T-helper 17 cell (primary cell): ENCODE results near the gene SCIN. TPM values are rescaled to one million over a fixed set of nuclear protein-coding genes. Genes with fewer than 3 reads are reported as not detected.
"Not testable (repeated sequence)": the region's sequence is repeated elsewhere in the genome, so short reads cannot be mapped to it uniquely, and the experiment has no call there.

ENCODE experiments used
- ATAC-seq: fragments of 150-1000 bp; cut with Tn5 transposase; 2 replicates; pipeline ENCODE4 v1.10.0; 2021; ENCODE audit warnings: mild to moderate bottlenecking, moderate library complexity
- DNase-seq, 3 donors: peaks; one replicate each; pipeline versions ENCODE4 v3.0.0 to v3.0.0-alpha.2; 2020 to 2021
- H3K9me3 ChIP-seq: one replicate; pipeline ENCODE4 v1.7.0; 2013; ENCODE audit warnings: low read length, mild to moderate bottlenecking; ENCODE audit not compliant: control insufficient read depth, poor library complexity, severe bottlenecking
- H3K27ac Mint-ChIP-seq: one replicate; pipeline ENCODE4 v1.8.0; 2022; ENCODE audit warnings: mild to moderate bottlenecking, moderate library complexity, mixed read lengths
- H3K27me3 Mint-ChIP-seq: one replicate; pipeline ENCODE4 v1.8.0; 2022; ENCODE audit warnings: mixed read lengths
- H3K36me3 Mint-ChIP-seq: one replicate; pipeline ENCODE4 v1.8.0; 2022; ENCODE audit warnings: low read depth, mixed read lengths
- H3K4me1 Mint-ChIP-seq: one replicate; pipeline ENCODE4 v1.8.0; 2022; ENCODE audit warnings: mild to moderate bottlenecking, mixed read lengths
- H3K4me3 Mint-ChIP-seq: one replicate; pipeline ENCODE4 v1.8.0; 2022; ENCODE audit warnings: mild to moderate bottlenecking, moderate library complexity, mixed read lengths
- total RNA-seq, 4 donors: library from RNA in 2 of 4; stranded (reverse) in 2 of 4; gene quantifications; one replicate each; pipeline ENCODE4 v1.2.3 and lab custom pipeline; 2022 to 2026

Gene SCIN
- total RNA-seq, 2 donors from 2014 or later, result 0.15 TPM; not detected in 1

DNA sequence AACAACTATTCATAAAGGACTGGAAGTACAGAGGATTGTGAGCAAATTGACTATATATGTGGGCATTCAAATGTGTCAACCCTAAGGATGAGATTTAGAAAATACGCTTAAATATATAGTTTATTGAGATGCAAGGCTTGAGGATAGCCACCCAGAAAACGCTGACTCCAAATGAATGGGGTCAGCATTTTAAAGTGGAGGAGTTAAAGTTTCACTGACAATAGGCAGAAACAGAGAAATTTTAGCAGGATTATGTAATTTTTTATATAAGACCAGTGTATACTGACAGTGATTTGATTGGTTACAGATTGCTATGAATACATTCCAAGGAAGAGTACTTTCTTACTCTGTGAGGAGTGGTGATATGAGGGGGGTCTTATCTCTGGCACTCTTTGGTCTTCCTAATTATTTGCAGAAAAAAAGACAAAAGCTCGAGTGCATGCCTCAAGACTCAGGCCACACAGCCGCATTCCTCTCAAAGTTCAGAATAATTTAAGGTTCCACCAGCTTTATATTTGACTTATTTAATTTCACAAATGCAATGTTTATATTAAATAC lies 78.3 kb downstream of the SCIN start:
- Mint-ChIP-seq H3K27me3 (no peaks in the 10 kb centered on the region), H3K4me3 (no peak overlapping the region), H3K27ac (no peak overlapping the region), H3K36me3 (no peaks in the 10 kb centered on the region), H3K4me1 (no peaks in the 10 kb centered on the region)
- ATAC-seq (no peak), DNase-seq (no peak)
- H3K9me3 ChIP-seq, result no peaks in the 10 kb centered on the region

DNA sequence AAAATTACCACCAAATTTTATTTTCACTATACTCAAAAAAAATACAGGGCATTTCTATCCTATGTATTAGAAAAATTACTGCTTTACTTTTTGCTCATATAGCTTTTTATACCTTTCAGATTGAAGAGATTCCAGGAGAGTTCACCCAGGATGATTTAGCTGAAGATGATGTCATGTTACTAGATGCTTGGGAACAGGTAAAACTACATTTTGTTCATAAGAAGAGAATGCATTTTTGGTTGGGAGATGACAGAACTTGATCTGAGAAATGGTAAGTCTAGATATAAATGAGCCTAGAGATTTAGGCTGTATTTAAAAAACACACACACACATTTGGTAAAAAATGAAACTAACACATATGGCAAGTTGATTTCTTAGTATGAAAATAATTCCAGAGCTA lies 78.8 kb downstream of the SCIN start:
- no peaks in the 10 kb centered on the region for H3K27me3 Mint-ChIP-seq
- H3K27ac Mint-ChIP-seq, result no peak overlapping the region
- no peaks in the 10 kb centered on the region for H3K4me1 Mint-ChIP-seq
- ATAC-seq (no peak), DNase-seq (no peak)
- H3K36me3 Mint-ChIP-seq, result no peaks in the 10 kb centered on the region
- H3K4me3 Mint-ChIP-seq, result no peak overlapping the region
- no peaks in the 10 kb centered on the region for H3K9me3 ChIP-seq

DNA sequence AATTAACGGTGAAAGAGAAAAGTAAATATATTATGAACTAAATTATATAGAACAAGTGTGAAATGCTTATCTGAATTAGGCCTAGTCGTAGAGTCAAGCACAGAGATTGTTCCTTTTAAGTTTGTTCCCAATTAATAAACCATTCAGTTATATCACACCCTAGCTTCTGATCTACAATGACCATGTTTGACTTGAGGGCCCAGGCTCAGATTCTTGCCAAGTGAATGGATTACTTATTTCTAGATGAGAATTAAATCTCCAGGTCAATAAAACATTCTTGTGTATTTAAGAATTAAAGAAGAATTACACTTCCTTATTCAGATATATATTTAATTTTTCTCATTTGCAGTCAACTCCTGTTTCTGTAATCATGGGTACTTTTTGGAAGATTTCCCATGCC lies 79.6 kb downstream of the SCIN start:
- H3K27me3 Mint-ChIP-seq, result no peaks in the 10 kb centered on the region
- no peak for ATAC-seq
- H3K36me3 Mint-ChIP-seq, result no peaks in the 10 kb centered on the region
- no peaks in the 10 kb centered on the region for H3K4me1 Mint-ChIP-seq
- no peak overlapping the region for H3K4me3 Mint-ChIP-seq
- DNase-seq, result no peak
- H3K27ac Mint-ChIP-seq, result no peak overlapping the region
- no peaks in the 10 kb centered on the region for H3K9me3 ChIP-seq

DNA sequence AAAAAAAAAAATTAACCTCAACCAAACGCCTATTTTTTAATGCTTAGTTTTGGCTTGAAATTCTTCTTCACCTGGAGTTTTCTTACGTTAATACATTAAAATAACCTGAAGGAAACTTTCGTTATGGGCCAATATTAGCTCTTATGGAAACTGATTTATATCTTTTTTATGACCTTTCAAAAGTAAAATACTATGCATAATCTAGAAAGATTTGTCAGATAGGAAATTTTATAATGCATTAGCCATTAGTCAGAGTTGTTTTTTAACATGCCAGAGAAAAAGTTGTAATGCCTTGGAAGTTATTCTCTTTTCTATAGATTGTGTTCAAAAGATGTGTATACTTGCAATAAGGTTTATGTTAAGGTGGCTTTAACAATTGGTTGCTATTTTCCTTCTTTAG lies 82.6 kb downstream of the SCIN start:
- DNase-seq, result no peak
- Mint-ChIP-seq H3K27me3 (no peaks in the 10 kb centered on the region), H3K36me3 (no peaks in the 10 kb centered on the region), H3K27ac (no peak overlapping the region), H3K4me3 (no peak overlapping the region), H3K4me1 (no peaks in the 10 kb centered on the region)
- no peaks in the 10 kb centered on the region for H3K9me3 ChIP-seq
- ATAC-seq, result no peak

DNA sequence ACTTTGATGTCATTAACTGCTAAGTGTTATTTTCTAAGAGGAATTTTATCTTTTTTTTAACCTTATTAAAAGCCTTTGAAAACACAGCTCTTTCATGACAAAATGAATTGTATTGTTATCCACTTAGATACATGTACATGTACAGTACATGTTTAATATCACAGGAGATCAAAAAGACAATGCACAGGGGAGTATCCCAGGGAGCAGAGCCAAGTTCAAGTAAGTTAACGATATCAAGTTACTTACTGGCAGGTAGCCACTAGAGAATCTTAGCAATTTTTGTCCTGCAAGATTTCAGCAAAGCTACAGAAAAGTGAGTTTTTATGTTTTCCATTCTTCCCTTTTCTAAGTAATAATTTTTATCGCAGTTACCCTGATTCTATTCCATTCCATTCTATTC lies 83.0 kb downstream of the SCIN start:
- Mint-ChIP-seq H3K27ac (no peak overlapping the region), H3K4me3 (no peak overlapping the region), H3K36me3 (no peaks in the 10 kb centered on the region), H3K4me1 (no peaks in the 10 kb centered on the region), H3K27me3 (no peaks in the 10 kb centered on the region)
- no peak for DNase-seq
- no peak for ATAC-seq
- no peaks in the 10 kb centered on the region for H3K9me3 ChIP-seq

- H3K9me3 ChIP-seq, result no peaks in the 10 kb centered on the region
- H3K4me3 Mint-ChIP-seq, result no peak overlapping the region
- no peaks in the 10 kb centered on the region for H3K4me1 Mint-ChIP-seq
- H3K27me3 Mint-ChIP-seq, result no peaks in the 10 kb centered on the region
- no peak overlapping the region for H3K27ac Mint-ChIP-seq
- no peak for DNase-seq
- no peak for ATAC-seq
- H3K36me3 Mint-ChIP-seq, result no peaks in the 10 kb centered on the region
Measured at GRCh38 chr7:12655161-12655560, 84.6 kb downstream of the SCIN start.

DNA sequence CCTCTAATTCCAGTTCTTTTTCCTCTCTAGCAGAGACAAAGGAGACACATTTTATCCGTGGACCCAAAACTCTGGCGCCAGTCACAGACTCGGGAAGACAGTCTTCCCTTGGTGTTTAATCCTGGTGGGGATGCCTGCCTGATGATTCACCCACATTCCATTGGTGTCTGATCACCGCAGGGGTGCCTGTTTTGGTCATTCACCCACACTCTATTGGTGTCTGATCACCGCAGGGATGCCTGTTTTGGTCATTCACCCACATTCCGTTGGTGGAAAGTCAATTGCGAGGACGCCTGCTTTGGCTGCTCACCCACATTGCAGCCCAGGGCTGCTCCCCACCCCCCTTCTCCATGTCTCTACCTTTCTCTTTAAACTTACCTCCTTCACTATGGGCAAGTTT lies 89.9 kb downstream of the SCIN start:
- not testable (repeated sequence) for H3K9me3 ChIP-seq, H3K27ac Mint-ChIP-seq, ATAC-seq, H3K27me3 Mint-ChIP-seq, H3K4me1 Mint-ChIP-seq, H3K36me3 Mint-ChIP-seq, H3K4me3 Mint-ChIP-seq, DNase-seq

DNA sequence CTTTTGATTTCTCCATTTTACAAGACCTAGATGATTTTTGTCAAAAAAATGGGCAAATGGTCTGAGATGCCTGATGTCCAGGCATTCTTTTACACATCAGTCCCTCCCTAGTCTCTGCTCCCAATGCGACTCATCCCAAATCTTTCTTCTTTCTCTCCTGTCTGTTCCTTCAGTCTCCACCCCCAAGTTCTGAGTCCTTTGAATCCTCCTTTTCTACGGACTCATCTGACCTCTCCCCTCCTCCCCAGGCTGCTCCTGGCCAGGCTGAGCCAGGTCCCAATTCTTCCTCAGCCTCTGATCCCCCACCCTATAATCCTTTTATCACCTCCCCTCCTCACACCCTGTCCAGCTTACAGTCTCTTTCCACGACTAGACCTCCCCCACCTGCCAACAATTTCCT lies 90.5 kb downstream of the SCIN start:
- DNase-seq, H3K27me3 Mint-ChIP-seq, H3K4me3 Mint-ChIP-seq, H3K27ac Mint-ChIP-seq, ATAC-seq, H3K36me3 Mint-ChIP-seq, H3K9me3 ChIP-seq, H3K4me1 Mint-ChIP-seq: not testable (repeated sequence)

DNA sequence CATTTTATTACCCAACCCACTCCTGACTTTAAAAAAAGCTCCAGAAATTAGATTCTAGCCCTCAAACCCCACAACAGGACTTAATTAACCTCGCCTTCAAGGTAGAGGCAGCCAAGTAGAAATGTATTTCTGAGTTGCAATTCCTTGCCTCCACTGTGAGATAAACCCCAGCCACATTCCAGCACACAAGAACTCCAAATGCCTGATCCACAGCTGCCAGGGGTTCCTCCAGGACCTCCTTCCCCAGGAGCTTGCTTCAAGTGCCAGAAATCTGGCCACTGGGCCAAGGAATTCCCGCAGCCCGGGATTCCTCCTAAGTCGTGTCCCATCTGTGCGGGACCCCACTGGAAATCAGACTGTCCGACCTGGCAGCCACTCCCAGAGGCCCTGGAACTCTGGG lies 91.1 kb downstream of the SCIN start:
- no peaks in the 10 kb centered on the region for H3K4me1 Mint-ChIP-seq
- H3K27me3 Mint-ChIP-seq, result no peaks in the 10 kb centered on the region

GRCh38 chr7:12670000-12670729 lies 99.6 kb downstream of the SCIN start:
- Mint-ChIP-seq H3K27ac (no peak overlapping the region), H3K4me1 (peaks cover 12% of the 10 kb centered on the region), H3K36me3 (peaks cover 2% of the 10 kb centered on the region), H3K4me3 (no peak overlapping the region), H3K27me3 (peaks cover 4% of the 10 kb centered on the region)
- DNase-seq (no peak), ATAC-seq (no peak)
- no peaks in the 10 kb centered on the region for H3K9me3 ChIP-seq

More for the DNA sequence above, 91.1 kb downstream of the SCIN start:
- H3K9me3 ChIP-seq, result no peaks in the 10 kb centered on the region
- Mint-ChIP-seq H3K36me3 (no peaks in the 10 kb centered on the region), H3K27ac (no peak overlapping the region), H3K4me3 (no peak overlapping the region)
- DNase-seq (no peak), ATAC-seq (no peak)

- ATAC-seq (no peak), DNase-seq (no peak)
- H3K36me3 Mint-ChIP-seq, result peaks cover 2% of the 10 kb centered on the region
- no peak overlapping the region for H3K4me3 Mint-ChIP-seq
- peaks cover 4% of the 10 kb centered on the region for H3K27me3 Mint-ChIP-seq
- no peaks in the 10 kb centered on the region for H3K9me3 ChIP-seq
- H3K27ac Mint-ChIP-seq, result no peak overlapping the region
- H3K4me1 Mint-ChIP-seq, result peaks cover 17% of the 10 kb centered on the region
Measured at GRCh38 chr7:12670743-12671520, 100.4 kb downstream of the SCIN start.

- not testable (repeated sequence) for H3K9me3 ChIP-seq, H3K36me3 Mint-ChIP-seq, H3K27me3 Mint-ChIP-seq, DNase-seq, H3K4me3 Mint-ChIP-seq, ATAC-seq, H3K27ac Mint-ChIP-seq
- H3K4me1 Mint-ChIP-seq, result peaks cover 17% of the 10 kb centered on the region
Measured at GRCh38 chr7:12673436-12673835, 102.9 kb downstream of the SCIN start.

DNA sequence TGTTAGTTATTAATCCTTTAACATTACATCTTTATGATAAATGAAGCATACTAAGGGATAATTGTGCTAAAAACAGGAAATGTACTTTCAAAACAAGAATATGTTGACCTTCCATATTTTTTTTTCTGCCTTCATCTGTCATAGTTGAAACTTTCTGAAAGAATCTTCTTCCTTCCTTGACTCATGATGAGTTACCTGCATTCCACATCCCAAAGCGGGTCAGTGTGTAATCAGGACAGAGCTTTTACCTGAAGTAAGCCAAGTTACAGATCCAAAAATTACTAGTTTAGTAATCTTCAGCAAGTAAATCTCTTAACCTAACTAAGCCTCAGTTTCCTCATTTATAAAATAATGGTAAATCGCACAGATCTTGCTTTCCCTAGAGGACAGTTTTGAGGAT lies 103.5 kb downstream of the SCIN start:
- H3K9me3 ChIP-seq, result no peaks in the 10 kb centered on the region
- Mint-ChIP-seq H3K4me1 (peaks cover 17% of the 10 kb centered on the region), H3K4me3 (no peak overlapping the region), H3K27me3 (no peaks in the 10 kb centered on the region), H3K27ac (peak overlapping the region; percentile 84), H3K36me3 (no peaks in the 10 kb centered on the region)
- DNase-seq (no peak), ATAC-seq (no peak)
